ENCODE results near the gene APOBEC3H.
"Not testable (repeated sequence)": the region's sequence is repeated elsewhere in the genome, so short reads cannot be mapped to it uniquely, and the experiment has no call there.

APOBEC3H gene

DNA sequence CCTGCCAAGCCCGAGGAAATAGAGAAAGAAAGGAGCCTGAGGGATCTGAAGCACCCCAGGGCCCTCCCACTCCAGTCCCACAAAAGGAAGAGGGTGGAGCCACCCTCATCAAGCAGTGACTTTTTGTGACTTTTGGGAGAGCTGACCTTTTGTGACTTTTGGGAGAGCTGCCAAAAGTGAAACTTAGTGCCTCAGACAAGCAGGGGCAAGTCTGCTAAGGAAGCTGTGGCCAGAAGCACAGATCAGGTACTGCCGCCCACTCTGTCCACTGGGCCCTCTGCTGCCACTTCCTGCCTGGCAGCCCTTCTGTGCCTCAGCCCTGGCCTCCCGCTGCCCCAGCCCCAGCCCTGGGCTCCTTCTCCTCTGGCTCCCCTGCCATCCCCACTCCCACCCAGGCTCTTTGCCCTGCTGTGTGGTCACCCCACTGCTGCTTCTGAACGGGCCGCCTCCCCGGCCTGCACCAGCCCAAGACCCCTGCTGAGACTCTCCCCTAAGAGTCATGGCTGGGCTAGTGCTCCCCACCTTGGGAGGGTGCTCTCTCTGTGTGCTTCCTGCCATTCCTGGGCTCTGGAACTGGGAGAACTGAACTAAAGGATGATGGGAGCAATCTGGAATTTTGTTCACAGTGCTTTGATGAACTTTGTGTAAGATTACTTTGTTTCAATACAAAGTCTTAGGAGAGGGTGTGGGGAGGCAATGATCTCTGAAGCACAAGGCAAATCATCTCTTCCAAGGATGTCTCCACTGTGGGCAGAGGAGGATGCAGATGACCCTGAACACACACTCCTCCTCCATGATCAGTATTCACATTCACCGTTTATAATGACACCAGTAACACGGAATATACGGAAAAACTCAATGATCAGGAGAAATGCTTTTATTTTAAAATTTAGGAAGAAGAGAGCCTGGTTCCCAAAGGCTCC, at the start of gene APOBEC3H:
APOBEC3H (plus strand) TSS at position 147 of the 923 bp plus-strand sequence. CDS start 3,035 bp downstream, outside the sequence.
- peak; percentile 61 for DNase-seq (ENCODE audit: low spot score)

DNA sequence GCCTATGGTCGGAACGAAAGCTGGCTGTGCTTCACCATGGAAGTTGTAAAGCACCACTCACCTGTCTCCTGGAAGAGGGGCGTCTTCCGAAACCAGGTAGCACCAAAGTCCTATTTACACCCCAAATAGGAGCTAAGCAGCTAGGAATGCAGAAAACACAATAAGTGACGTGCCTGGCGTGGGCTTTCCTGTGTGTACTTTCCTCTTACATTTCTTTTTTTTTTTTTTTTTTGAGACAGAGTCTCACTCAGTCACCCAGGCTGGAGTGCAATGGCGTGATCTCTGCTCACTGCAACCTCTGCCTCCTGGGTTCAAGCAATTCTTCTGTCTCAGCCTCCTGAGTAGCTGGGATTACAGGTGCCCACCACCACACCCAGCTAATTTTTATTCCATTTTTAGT, 47.6 kb upstream of the APOBEC3H start:
- not testable (repeated sequence) for DNase-seq (ENCODE audit: low spot score)

DNA sequence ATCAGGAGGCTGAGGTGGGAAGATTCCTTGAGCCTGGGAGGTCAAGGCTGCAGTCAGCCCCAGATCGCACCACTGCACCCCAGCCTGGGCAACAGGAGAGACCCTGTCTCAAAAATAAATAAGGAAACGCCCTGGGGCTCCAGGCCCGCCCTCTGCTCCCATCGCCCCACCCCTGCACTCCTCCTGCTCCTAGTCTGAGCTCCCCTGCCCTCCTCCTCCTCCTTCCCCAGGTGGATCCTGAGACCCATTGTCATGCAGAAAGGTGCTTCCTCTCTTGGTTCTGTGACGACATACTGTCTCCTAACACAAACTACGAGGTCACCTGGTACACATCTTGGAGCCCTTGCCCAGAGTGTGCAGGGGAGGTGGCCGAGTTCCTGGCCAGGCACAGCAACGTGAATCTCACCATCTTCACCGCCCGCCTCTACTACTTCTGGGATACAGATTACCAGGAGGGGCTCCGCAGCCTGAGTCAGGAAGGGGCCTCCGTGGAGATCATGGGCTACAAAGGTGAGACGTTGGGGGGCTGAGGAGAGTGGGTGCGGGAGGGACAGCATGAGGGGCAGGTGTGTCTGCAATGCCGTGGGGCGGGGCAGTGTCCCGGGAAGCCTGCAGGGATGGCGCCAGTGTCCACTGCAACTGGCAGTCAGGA, 45.1 kb upstream of the APOBEC3H start:
- DNase-seq (ENCODE audit: low spot score), result not testable (repeated sequence)

DNA sequence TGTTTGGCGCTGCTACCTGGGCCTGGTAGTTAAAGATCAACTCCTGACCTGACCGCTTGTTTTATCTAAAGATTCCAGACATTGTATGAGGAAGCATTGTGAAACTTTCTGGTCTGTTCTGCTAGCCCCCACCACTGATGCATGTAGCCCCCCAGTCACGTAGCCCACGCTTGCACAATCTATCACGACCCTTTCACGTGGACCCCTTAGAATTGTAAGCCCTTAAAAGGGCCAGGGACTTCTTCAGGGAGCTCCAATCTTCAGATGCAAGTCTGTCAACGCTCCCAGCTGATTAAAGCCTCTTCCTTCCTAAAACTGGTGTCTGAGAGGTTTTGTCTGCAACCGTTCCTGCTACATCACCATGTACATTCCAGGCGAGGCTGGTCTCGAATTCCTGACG, 41.4 kb upstream of the APOBEC3H start:
- DNase-seq (ENCODE audit: low spot score), result no peak

DNA sequence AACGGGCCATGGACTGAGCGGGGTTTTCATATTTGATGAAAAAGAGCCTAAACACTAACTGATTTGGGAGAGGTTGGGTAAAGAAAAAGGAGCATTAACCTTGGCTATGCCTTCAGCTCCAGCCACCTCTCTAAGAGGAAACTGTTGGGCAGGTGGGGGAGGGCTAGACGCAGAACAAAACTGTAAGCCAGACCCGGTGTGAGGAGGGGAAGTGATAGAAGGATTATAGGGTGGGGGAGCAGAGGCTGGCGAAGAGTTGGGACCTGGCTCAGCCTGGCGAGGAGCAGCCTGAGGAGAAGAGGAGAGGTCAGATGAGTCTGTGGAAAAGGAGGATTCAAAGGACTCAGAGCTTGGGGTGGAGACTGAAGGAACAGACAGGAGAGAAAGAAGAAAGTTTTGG, 35.8 kb upstream of the APOBEC3H start:
- DNase-seq (ENCODE audit: low spot score), result not testable (repeated sequence)

DNA sequence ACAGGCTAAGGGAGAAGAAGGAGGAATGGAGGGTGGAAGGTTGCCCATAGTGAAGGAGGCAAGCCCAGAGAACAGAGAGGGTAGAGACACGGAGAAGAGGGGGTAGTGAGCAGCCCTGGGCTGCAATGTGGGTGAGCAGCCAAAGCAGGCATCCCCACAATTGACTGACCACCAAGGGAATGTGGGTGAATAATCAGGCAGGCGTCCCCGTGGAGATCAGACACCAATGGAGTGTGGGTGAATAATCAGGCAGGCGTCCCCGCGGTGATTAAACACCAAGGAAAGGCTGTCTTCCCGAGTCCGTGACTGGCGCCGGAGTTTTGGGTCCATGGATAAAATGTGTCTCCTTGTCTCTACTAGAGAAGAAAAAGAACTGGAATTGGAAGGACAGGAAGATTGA, 35.1 kb upstream of the APOBEC3H start:
- DNase-seq (ENCODE audit: low spot score), result not testable (repeated sequence)

DNA sequence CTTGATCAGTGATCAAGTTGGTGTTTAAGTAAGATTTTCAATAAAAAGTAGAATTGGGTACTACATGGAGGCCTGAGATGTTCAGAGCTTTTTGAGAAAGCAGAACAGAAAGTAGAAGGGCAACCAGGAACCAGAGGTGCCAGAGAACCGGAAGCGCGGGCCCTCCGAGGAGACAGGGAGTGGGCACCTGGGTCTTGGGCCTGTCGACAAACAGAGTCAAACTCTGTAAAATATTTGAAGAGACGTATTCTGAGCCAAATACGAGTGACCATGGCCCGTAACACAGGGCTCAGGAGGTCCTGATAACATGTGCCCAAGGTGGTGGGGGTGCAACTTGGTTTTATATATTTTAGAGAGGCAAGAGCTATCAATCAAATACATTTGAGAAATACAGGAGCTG, 33.1 kb upstream of the APOBEC3H start:
- DNase-seq (ENCODE audit: low spot score), result not testable (repeated sequence)

DNA sequence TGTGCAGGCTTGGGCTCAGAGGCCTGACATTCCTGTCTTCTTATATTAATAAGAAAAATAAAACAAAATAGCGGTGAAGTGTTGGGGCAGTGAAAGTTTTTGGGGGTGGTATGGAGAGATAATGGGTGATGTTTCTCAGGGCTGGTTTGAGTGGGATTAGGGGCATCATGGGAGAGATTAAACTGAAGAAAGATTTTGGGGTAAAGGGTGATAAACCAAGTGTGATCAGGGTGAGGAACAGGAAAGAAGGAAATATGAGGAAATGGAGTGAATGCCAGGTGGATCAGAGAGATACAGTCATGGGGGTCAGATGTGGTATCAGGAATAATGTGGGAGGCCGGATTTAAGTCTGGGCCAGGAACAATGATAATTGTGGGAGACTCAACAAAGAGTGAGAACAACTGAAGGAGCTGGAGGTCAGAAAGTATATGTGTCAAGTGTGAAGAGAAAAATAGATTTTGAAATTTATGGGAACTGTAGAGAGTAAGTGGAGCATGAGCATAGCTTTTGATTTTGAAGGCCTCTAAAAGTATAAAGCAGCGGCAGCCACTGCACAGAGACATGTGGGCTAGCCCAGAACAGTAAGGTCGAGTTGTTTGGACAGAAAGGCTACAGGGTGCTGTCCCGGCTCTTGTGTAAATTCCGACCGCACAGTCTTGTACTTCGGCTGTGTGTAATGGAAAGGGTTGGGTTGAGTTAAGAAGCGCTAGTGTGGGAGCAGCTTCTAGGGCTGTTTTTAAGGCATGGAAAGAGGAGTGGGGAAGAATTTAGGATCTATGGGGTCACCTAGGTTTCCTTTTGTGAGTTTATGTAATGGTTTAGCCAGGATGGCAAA, 30.4 kb upstream of the APOBEC3H start:
- DNase-seq (ENCODE audit: low spot score), result not testable (repeated sequence)

DNA sequence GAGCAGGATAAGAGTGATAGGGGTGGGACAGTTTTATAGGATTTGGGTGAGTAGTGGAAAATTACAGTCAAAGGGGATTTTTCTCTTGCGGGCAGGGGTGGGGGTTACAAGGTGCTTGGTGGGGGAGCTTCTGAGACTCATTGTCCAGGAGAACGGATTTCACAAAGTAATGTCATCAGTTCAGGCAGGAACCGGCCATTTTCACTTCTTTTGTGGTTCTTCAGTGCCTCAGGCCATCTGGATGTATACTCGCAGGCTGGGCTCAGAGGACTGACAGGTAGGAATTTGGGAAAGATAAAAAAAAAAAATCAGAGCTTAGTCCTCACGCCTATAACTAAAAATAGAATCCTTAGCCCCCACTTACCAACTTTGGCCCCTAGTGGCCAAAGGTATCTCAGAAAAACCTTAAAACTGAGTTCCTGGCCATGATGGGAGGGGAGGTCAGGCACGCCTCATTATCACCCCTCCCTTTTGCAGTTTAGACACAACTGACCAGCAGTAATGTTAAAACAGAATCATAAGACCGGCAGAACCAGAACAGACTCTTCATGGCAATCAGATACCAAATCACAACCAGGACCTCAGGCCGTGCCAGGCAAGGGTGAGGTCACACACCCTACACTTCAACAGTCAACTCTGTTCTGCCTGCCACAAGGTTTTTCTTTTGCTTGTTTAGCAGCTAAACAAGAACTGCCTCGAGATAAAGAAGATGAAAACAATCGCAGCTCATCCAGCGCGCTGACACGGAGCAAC, 28.8 kb upstream of the APOBEC3H start:
- DNase-seq (ENCODE audit: low spot score), result no peak

DNA sequence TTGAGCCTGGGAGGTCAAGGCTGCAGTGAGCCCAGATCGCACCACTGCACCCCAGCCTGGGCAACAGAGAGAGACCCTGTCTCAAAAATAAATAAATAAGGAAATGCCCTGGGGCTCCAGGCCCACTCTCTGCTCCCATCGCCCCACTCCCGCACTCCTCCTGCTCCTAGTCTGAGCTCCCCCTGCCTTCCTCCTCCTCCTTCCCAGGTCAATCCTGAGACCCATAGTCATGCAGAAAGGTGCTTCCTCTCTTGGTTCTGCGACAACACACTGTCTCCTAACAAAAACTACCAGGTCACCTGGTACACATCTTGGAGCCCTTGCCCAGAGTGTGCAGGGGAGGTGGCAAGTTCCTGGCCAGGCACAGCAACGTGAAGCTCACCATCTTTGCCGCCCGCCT, 26.9 kb upstream of the APOBEC3H start:
- DNase-seq (ENCODE audit: low spot score), result no peak

DNA sequence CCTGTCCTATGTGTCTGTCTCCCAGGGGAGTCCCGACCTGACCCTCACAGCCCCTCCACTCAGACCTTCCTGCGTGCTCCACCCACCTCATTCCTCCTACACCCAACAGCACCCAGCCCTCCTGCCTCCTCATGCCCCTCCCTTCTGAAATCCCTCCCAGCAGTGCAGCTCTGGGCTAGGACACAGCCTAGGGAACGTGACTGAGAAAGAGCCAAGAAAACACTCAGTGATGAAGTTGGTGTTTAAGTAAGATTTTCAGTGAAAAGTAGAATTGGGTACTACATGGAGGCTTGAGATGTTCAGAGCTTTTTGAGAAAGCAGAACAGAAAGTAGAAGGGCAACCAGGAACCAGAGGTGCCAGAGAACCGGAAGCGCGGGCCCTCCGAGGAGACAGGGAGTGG, 24.5 kb upstream of the APOBEC3H start:
- DNase-seq (ENCODE audit: low spot score), result not testable (repeated sequence)

DNA sequence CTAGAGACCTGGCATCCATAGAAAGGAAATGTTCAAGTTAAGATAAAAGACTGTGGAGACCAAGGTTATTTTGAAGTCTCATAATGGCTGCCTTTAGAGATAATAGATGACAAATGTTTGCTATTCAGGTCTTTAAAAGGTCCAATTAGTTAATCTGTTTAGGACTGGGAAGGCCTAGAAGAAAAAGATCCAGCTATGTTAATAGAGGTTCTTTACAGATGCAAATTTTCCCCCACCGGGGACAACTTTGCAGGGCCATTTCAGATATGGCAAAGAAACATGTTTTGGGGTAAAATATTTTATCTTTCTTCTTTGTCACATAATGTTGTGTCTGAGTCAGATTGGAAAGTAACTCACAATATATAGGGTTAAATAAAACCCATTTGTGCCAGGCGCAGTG, 23.1 kb upstream of the APOBEC3H start:
- DNase-seq (ENCODE audit: low spot score), result no peak

DNA sequence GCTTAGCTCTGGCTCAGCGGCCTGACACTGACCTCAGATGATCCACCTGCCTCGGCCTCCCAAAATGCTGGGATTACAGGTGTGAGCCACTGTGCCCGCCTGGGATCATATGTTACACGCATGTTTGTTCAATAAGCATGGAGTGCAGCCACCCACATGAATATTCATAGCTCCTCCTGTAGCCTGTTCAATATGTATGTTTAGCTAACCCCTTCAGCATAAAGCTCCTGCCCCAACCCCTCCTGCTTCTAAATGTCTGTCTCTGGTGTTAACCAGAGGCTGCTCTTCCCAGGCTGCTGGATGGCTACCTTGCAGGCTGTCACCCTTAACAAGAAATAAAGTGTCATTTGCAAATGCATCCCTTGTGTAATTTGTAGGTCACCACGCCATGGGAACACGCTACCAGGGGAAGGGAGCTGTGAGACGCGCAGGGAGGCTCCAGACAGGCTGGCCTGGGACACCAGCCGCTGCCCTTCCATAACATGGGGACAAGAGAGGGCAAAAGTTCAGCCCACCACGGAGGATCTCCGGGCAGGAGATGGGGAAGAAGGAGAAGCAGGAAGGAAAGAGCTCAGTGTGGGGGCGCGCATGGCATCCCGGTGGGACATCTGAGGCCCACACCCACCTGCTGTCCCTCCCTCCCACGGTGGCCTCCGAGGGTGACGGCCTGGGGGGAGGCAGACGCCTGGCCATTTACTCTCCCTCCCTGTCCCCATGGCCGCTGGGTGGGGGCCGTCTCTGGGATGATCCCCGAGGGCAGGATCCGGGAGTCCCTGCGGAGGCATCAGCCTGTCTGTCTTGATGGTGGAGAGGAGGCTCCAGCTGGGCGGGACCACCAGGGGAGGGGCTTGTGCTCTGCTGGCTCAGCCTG, 20.7 kb upstream of the APOBEC3H start:
- not testable (repeated sequence) for DNase-seq (ENCODE audit: low spot score)

DNA sequence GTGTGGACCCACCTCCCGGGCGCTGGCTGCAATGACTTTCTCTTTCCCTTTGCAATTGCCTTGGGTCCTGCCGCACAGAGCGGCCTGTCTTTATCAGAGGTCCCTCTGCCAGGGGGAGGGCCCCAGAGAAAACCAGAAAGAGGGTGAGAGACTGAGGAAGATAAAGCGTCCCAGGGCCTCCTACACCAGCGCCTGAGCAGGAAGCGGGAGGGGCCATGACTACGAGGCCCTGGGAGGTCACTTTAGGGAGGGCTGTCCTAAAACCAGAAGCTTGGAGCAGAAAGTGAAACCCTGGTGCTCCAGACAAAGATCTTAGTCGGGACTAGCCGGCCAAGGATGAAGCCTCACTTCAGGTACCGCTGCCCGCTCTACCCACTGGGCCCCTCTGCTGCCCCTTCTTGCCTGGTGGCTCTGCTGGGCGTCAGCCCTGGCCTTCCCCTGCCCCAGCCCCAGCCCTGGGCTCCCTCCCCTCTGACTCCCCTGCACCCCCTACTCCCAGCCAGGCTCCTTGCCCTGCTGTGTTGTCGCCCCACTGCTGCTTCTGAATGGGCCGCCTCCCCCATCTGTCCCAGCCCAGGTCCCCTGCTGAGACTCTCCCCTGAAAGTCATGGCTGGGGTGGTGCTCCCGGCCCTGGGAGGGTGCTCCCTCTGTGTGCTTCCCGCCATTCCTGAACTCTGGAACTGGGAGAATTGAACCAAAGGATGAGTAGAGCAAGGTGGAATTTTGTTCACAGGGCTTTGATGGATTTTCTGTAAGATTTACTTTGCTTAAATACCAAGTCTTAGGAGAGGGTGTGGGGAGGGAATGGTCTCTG, 19.8 kb upstream of the APOBEC3H start, which contains the start of gene APOBEC3G:
APOBEC3G (plus strand) TSS at position 250 of the 815 bp plus-strand sequence; CDS start at position 337, 87 bp downstream.
- peak; percentile 64 for DNase-seq (ENCODE audit: low spot score)

DNA sequence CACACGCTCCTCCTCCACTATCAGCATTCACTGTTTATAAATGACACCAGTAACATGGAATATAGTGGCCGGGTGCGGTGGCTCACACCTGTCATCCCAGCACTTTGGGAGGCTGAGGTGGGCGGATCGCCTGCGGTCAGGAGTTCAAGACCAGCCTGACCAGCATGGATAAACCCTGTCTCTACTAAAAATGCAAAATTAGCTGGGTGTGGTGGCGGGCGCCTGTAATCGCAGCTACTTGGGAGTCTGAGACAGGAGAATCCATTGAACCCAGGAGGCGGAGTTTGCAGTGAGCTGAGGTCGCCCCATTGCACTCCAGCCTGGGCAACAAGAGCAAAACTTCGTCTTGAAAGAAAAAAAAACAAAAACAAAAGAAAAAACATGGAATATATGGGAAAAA, 19.1 kb upstream of the APOBEC3H start:
- not testable (repeated sequence) for DNase-seq (ENCODE audit: low spot score)

DNA sequence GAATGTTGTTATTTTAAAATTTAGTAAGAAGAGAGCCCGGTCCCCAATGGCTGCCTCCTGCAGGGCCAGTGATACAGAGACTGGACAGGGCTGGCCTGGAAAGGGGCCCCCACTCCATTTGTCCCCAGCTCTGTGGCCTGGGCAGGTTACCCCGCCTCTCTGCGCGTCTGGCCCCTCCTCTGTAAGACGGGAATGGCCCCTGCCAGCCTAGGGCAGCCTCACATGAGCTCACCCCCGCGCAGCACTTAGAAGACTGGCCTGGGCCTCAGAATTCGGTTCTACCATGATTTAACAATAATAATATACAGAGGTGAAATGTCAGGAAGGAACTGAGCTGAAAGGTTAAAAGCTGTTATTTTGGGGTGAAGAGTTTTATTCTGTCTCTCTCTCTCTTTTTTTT, 18.7 kb upstream of the APOBEC3H start:
- DNase-seq (ENCODE audit: low spot score), result no peak

DNA sequence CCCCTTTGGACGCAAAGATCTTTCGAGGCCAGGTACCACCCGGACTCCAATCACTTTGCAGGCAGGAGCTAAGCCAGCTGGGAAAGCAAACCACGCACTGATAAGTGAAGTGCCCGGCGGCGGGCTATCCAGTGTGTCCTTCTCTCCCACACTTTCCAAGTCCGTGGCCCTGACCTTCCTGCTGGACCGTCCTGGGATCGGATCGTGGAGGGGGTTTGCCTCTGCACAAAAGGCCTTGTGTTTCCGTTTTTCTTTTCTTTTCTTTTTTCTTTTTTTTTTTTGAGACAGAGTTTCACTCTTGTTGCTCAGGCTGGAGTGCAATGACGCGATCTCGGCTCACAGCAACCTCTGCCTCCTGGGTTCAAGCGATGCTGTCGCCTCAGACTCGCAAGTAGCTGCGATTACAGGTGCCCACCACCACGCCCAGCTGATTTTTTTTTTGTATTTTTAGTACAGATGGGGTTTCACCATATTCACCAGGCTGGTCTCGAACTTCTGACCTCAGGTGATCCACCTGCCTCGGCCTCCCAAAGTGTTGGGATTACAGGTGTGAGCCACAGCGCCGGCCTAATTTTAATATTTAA, 17.9 kb upstream of the APOBEC3H start:
- not testable (repeated sequence) for DNase-seq (ENCODE audit: low spot score)

DNA sequence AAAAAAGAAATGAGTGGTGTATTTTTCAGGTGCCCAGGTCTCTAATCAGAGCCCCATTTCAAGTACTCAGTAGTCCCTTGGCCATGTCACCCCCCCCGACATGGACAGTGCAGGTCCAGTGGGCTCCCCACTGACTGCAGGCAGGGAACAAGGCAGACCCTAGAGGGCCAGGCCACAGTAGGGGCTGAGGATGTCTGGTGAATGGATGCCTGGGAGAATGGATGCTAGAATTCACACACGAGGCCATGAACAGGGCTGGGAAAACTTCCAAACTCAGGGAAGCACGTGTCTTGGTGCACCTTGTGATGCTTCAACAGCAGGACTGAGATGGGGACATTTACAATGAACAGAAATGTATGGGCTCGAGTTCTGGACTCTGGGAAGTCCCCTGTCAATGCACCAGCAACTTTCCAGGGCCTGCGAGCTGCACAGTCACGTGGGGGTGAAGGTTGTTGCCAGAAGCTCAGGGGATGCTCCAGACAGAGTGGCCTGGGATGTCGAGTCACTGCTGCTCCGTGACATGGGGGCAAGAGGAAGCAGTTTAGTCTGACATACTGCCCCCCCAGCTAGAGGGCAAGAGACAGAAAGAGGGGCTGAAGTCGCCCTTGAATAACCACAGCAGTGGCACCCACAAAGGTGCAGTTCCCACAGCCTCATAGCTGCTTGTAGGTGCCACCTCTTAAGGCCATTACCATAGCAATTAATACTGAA, 16.8 kb upstream of the APOBEC3H start:
- no peak for DNase-seq (ENCODE audit: low spot score)

Data from activated CD4-positive, alpha-beta T cell treated with anti-CD3 and anti-CD28 coated beads, Interleukin-2, Interleukin-4, amounts not matched to agents 100 ng/mL and 50 ng/mL, durations not matched to agents 16 hours and 8 hours (primary cell).